CD4-positive, alpha-beta T cell treated with Interferon gamma for 1 hour (primary cell): ENCODE data around the gene PLEKHG2.
A peak's percentile ranks its signal among the peaks of the same experiment; 100 is the strongest.

ENCODE experiments used
- DNase-seq: peaks from one replicate; pipeline ENCODE4 v3.0.0-alpha.2; 2020

The PLEKHG2 gene

GRCh38 chr19:39384839-39385568 is 27.5 kb upstream of the PLEKHG2 start:
- no peak for DNase-seq

GRCh38 chr19:39385629-39386411 is 26.6 kb upstream of the PLEKHG2 start:
- DNase-seq, result no peak

GRCh38 chr19:39386557-39386956 is 25.9 kb upstream of the PLEKHG2 start:
- no peak for DNase-seq

- no peak for DNase-seq
Observed at GRCh38 chr19:39388657-39389056, 23.8 kb upstream of the PLEKHG2 start.

- no peak for DNase-seq
Observed at GRCh38 chr19:39389631-39390414, 22.6 kb upstream of the PLEKHG2 start.

GRCh38 chr19:39390451-39390750 is 22.1 kb upstream of the PLEKHG2 start:
- no peak for DNase-seq

GRCh38 chr19:39390751-39391437 is 21.6 kb upstream of the PLEKHG2 start, which contains the start of the genes MED29 and PAF1:
Gene MED29, plus strand, starts transcription at chr19:39391378. Its CDS starts 45 bp downstream, at chr19:39391423.
Gene PAF1, minus strand, starts transcription at chr19:39391106. Its CDS starts 242 bp downstream, at chr19:39390864.
- peak; percentile 99 for DNase-seq

GRCh38 chr19:39397360-39398296 is 14.8 kb upstream of the PLEKHG2 start:
- peak; percentile 93 for DNase-seq

- peak; percentile 89 for DNase-seq
Observed at GRCh38 chr19:39398297-39398864, 14.1 kb upstream of the PLEKHG2 start.

- DNase-seq, result no peak
Observed at GRCh38 chr19:39399668-39400050, 12.8 kb upstream of the PLEKHG2 start.

- no peak for DNase-seq
Observed at GRCh38 chr19:39400061-39400460, 12.4 kb upstream of the PLEKHG2 start.

GRCh38 chr19:39401070-39401548 is 11.4 kb upstream of the PLEKHG2 start:
- DNase-seq, result no peak

GRCh38 chr19:39401549-39402345 is 10.7 kb upstream of the PLEKHG2 start:
- peak; percentile 92 for DNase-seq

GRCh38 chr19:39402346-39403300 is 9.8 kb upstream of the PLEKHG2 start:
- peak; percentile 93 for DNase-seq

- DNase-seq, result peak; percentile 99
Observed at GRCh38 chr19:39403331-39404312, 8.8 kb upstream of the PLEKHG2 start.

GRCh38 chr19:39405261-39405957 is 7.1 kb upstream of the PLEKHG2 start:
- peak; percentile 40 for DNase-seq
